BJ (cell line): Measurements from ENCODE around the gene CPEB4. TPM values are rescaled to one million over a fixed set of nuclear protein-coding genes. Genes with fewer than 3 reads are reported as not detected.

Source experiments
- CTCF ChIA-PET: fragments of 350-600 bp; formaldehyde crosslinking; extraction: SDS; loops from one replicate; lab custom pipeline; 2021; ENCODE audit warnings: antibody characterized with exemption, inconsistent platforms; lab: Yijun Ruan, JAX
- POLR2A ChIA-PET: fragments of 300-600 bp; sonication (Branson Sonifier 250); formaldehyde crosslinking; extraction: SDS; loops from one replicate; lab custom pipeline; 2021; ENCODE audit warnings: antibody characterized with exemption; lab: Charles Lee
- DNase-seq: peaks from one replicate; pipeline ENCODE4 v3.0.0-alpha.2; 2011; ENCODE audit warnings: low read depth
- H3K27me3 ChIP-seq: 2 replicates; pipeline ENCODE4 v1.6.0; 2011; ENCODE audit warnings: low read length; ENCODE audit not compliant: control insufficient read depth, insufficient read depth
- H3K36me3 ChIP-seq: 2 replicates; pipeline ENCODE4 v1.5.1; 2011; ENCODE audit warnings: low read length; ENCODE audit not compliant: control insufficient read depth, insufficient read depth
- H3K4me3 ChIP-seq: 2 replicates; pipeline ENCODE4 v1.5.1; 2011; ENCODE audit warnings: low read depth, mild to moderate bottlenecking, control low read depth, low read length
- polyA plus RNA-seq: library from polyadenylated mRNA; depleted of rRNA; stranded (reverse); fragments of >200 nt; gene quantifications from 2 replicates; pipeline ENCODE4 v1.2.3, GENCODE V29; 2011
- TF ChIP-seq, protein P1 (sequence below): IDR thresholded peaks from 2 replicates; pipeline ENCODE4 v1.5.1; 2011; ENCODE audit warnings: low read depth, mild to moderate bottlenecking, control low read depth, inconsistent platforms, low read length, moderate library complexity; ENCODE audit not compliant: insufficient read depth

Gene CPEB4
- polyA plus RNA-seq, 1 experiment, result 16.4 TPM

DNA sequence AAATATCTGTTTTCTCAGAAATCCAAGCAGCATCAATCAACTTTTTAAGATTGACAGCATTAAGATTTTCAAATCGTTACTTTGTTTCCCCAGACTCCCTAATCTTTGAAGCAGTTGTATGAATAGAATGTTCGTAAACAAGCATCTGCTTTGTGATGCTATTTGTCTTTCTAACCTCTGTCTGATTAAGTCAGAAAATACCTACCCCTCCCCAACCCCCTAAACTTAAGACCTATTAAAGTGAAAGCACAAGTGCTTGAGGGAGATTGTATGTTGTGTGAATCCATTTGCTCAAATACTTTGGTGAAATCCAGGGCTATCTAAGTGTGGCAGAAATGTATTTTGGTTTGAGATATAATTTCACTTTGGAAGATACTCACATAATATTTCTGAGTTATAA is 53.0 kb downstream of the CPEB4 start:
- CTCF ChIA-PET, result no interaction called here
- POLR2A ChIA-PET, result no interaction called here
- Histone ChIP-seq H3K4me3 (no peak overlapping the region), H3K27me3 (no peaks in the 10 kb centered on the region), H3K36me3 (0 out of 2 replicates have a peak, but pooled peaks cover 2% of the 10 kb centered on the region)
- DNase-seq, result no peak
- TF ChIP-seq, protein P1, sequence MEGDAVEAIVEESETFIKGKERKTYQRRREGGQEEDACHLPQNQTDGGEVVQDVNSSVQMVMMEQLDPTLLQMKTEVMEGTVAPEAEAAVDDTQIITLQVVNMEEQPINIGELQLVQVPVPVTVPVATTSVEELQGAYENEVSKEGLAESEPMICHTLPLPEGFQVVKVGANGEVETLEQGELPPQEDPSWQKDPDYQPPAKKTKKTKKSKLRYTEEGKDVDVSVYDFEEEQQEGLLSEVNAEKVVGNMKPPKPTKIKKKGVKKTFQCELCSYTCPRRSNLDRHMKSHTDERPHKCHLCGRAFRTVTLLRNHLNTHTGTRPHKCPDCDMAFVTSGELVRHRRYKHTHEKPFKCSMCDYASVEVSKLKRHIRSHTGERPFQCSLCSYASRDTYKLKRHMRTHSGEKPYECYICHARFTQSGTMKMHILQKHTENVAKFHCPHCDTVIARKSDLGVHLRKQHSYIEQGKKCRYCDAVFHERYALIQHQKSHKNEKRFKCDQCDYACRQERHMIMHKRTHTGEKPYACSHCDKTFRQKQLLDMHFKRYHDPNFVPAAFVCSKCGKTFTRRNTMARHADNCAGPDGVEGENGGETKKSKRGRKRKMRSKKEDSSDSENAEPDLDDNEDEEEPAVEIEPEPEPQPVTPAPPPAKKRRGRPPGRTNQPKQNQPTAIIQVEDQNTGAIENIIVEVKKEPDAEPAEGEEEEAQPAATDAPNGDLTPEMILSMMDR, result no peak

DNA sequence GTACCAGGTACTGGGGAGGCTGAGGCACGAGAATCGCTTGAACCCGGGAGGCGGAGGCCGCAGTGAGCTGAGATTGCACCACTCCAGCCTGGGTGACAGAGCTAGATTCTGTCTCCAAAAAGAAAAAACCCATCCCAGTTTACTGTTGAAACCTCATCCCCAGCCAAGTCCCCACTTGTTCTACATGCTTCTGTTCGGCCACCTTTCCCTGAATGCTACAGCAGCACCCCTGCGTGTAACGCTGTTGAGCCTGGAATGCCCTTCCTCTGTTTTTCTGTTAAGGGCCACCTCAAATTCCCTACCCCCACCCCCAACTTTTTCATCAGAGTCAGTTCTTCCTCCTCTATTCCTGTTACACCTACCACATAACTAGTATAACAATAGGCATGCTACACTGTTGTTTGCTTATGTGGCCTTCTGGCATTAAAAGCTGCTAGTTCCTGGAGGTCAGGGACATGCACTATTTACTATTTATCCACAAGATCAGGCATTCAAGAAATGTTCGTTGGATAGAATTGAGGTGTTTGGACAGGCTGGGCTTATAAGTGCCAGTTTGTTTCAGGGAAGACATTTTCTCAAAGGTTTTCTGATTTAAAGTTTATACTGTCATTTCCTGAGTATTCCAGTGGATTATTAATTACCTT is 53.7 kb downstream of the CPEB4 start:
- POLR2A ChIA-PET, result no interaction called here
- CTCF ChIA-PET, result no interaction called here
- TF ChIP-seq, protein P1, result no peak
- Histone ChIP-seq H3K4me3 (no peak overlapping the region), H3K27me3 (no peaks in the 10 kb centered on the region), H3K36me3 (0 out of 2 replicates have a peak, but pooled peaks cover 2% of the 10 kb centered on the region)
- no peak for DNase-seq

DNA sequence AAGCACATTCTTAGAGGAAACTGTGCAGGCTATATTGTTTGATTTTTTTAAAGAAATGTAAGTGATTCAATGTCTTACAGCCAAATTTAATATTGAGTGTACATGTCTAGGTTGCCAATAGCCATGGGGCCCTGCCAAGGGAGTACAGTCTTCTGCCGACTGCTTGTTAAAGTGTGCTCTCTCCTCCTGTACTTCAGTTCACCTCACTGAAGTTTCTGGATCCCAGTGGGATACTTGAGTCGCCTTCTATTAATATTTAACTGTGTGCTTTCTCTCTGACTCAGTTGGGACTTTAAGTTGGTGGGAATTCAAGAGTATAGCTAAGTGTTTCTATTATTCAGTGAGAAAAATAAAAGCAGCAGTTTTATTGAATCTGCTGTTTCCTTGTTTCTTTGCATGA is 56.4 kb downstream of the CPEB4 start:
- TF ChIP-seq, protein P1, result no peak
- no peak for DNase-seq
- Histone ChIP-seq H3K4me3 (no peak overlapping the region), H3K27me3 (no peaks in the 10 kb centered on the region), H3K36me3 (peaks cover 4% of the 10 kb centered on the region; the same call in 1 of the 2 replicates)
- ChIA-PET POLR2A (no interaction called here), CTCF (interaction anchor here (0.6 kb wide), 1 partner anchor 653 kb away, joined by 3 read pairs; no protein-coding TSS in a partner anchor)

- TF ChIP-seq, protein P1, result no peak
- peaks cover 4% of the 10 kb centered on the region; the same call in 1 of the 2 replicates for H3K36me3 ChIP-seq
- H3K4me3 ChIP-seq, result no peak overlapping the region
- ChIA-PET CTCF (interaction anchor here (0.7 kb wide), 1 partner anchor 367 kb away, joined by 3 read pairs; no protein-coding TSS in a partner anchor), POLR2A (no interaction called here)
- no peaks in the 10 kb centered on the region for H3K27me3 ChIP-seq
- no peak for DNase-seq
Measured at GRCh38 chr5:173945160-173945559, 57.0 kb downstream of the CPEB4 start.

- TF ChIP-seq, protein P1, result no peak
- Histone ChIP-seq H3K4me3 (no peak overlapping the region), H3K27me3 (no peaks in the 10 kb centered on the region), H3K36me3 (peaks cover 7% of the 10 kb centered on the region; the same call in 1 of the 2 replicates)
- no peak for DNase-seq
- ChIA-PET POLR2A (no interaction called here), CTCF (interaction anchor here (1.0 kb wide), 1 partner anchor 27 kb away, joined by 3 read pairs; no protein-coding TSS in a partner anchor)
Measured at GRCh38 chr5:173946323-173946722, 58.2 kb downstream of the CPEB4 start.
